Breast epithelium (tissue), 4 donors: ENCODE measurements around the gene BRD1. TPM values are rescaled to one million over a fixed set of nuclear protein-coding genes. Genes with fewer than 3 reads are reported as not detected.

ENCODE experiments used
- DNase-seq, 2 donors: peaks; one replicate each; pipeline ENCODE4 v3.0.0-alpha.2; 2019; ENCODE audit warnings: low spot score in 2 of 2
- H3K27ac ChIP-seq, 2 donors: fragments of 200-600 bp; sonication (generic) in 1 of 2; one replicate each; pipeline ENCODE4 v1.5.1; 2016 to 2019; ENCODE audit warnings: mild to moderate bottlenecking in 1 of 2
- H3K27me3 ChIP-seq, 2 donors: fragments of 200-600 bp; sonication (generic) in 1 of 2; one replicate each; pipeline versions ENCODE4 v1.5.1 to v1.6.0; 2017 to 2019; ENCODE audit warnings: control low read depth in 1 of 2, mild to moderate bottlenecking in 1 of 2
- H3K36me3 ChIP-seq: fragments of 200-600 bp; one replicate; pipeline ENCODE4 v1.5.1; 2019
- H3K4me1 ChIP-seq, 2 donors: fragments of 200-600 bp; sonication (generic); one replicate each; pipeline ENCODE4 v1.5.1; 2016 to 2019; ENCODE audit warnings: control low read depth in 1 of 2
- H3K4me3 ChIP-seq, 3 donors: fragments of 200-600 bp; sonication (generic); 1 replicate in 2 of 3; 2 replicates in 1 of 3; pipeline ENCODE4 v1.5.1; 2016 to 2019; ENCODE audit warnings: mild to moderate bottlenecking in 3 of 3, moderate library complexity in 2 of 3
- H3K9me3 ChIP-seq, 2 donors: fragments of 200-600 bp; sonication (generic) in 1 of 2; one replicate each; pipeline ENCODE4 v1.5.1; 2016 to 2019; ENCODE audit warnings: control low read depth in 1 of 2
- POLR2A ChIP-seq: fragments of 450-650 bp; IDR thresholded peaks from one replicate; pipeline ENCODE4 v1.6.1; 2016; ENCODE audit warnings: antibody characterized with exemption, mild to moderate bottlenecking, moderate library complexity
- POLR2AphosphoS5 ChIP-seq, 3 donors: sonication (generic); formaldehyde crosslinking; IDR thresholded peaks; one replicate each; pipeline ENCODE4 v1.6.1; 2017; ENCODE audit warnings: antibody characterized with exemption in 3 of 3
- intact Hi-C: fragments of 100-400 bp; cut with DNase I; formaldehyde crosslinking; loops from one replicate; pipeline ENCODE4 v1.15.1; 2023; ENCODE audit warnings: low total_unique reads
- total RNA-seq, 3 donors: library from RNA; depleted of rRNA; stranded (reverse); fragments of >200 nt; gene quantifications; one replicate each; pipeline ENCODE4 v1.1.0, GENCODE V29; 2016
- TF ChIP-seq, protein P1 (sequence below), 3 donors: fragments of 450-650 bp; IDR thresholded peaks; one replicate each; pipeline ENCODE4 v1.5.1; 2016 to 2017; ENCODE audit warnings: antibody characterized with exemption in 3 of 3, mild to moderate bottlenecking in 3 of 3, moderate library complexity in 3 of 3

Gene BRD1
- total RNA-seq, 3 donors from 2014 or later, result 33.4 to 35.1 (median 34.1) TPM

DNA sequence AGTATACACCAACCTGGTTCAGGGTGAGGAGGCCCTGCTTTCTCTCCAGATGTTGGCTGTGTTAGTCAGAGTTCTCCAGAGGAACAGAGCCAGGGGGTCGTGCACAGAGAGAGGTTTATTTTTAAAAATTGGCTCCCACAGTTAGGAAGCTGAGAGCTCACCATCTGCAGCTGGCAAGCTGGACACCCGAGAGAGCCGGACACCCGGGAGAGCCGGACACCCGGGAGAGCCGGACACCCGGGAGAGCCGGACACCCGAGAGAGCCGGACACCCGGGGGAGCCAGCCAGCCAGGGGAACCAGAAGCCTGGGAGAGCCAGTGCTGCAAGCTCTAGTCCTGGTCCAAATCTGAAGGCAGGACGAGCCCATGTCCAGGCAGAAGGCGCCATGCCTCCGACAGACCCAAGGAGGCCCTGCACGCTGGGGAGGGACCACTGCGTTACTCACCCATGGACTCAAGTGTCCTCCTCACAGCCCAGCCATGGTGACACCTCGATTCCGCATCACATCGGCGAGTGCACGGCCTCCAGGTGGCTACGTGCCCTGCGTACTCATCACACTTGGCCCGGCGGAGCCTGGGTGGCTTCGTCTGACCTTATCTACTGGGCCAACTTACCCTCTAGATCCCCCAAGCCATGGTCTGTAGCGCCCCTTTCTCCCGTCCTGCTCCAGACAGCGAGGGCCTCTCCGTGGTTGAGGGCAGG lies 99.0 kb downstream of the BRD1 start:
- no peak for TF ChIP-seq POLR2AphosphoS5 (IDR thresholded peaks at IDR 0.05)
- no peak for TF ChIP-seq POLR2A
- TF ChIP-seq, protein P1, sequence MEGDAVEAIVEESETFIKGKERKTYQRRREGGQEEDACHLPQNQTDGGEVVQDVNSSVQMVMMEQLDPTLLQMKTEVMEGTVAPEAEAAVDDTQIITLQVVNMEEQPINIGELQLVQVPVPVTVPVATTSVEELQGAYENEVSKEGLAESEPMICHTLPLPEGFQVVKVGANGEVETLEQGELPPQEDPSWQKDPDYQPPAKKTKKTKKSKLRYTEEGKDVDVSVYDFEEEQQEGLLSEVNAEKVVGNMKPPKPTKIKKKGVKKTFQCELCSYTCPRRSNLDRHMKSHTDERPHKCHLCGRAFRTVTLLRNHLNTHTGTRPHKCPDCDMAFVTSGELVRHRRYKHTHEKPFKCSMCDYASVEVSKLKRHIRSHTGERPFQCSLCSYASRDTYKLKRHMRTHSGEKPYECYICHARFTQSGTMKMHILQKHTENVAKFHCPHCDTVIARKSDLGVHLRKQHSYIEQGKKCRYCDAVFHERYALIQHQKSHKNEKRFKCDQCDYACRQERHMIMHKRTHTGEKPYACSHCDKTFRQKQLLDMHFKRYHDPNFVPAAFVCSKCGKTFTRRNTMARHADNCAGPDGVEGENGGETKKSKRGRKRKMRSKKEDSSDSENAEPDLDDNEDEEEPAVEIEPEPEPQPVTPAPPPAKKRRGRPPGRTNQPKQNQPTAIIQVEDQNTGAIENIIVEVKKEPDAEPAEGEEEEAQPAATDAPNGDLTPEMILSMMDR (IDR thresholded peaks at IDR 0.05), result no peak
- Histone ChIP-seq H3K27me3 (peaks cover 0 to 78% of the 10 kb centered on the region in 2 donors), H3K4me3 (no peak overlapping the region), H3K27ac (no peak overlapping the region), H3K36me3 (no peaks in the 10 kb centered on the region), H3K4me1 (no peaks in the 10 kb centered on the region), H3K9me3 (peaks cover 0 to 10% of the 10 kb centered on the region in 2 donors)
- intact Hi-C loops, result no loop called here
- DNase-seq, result peak in 1 of 2 donors; percentile 46

DNA sequence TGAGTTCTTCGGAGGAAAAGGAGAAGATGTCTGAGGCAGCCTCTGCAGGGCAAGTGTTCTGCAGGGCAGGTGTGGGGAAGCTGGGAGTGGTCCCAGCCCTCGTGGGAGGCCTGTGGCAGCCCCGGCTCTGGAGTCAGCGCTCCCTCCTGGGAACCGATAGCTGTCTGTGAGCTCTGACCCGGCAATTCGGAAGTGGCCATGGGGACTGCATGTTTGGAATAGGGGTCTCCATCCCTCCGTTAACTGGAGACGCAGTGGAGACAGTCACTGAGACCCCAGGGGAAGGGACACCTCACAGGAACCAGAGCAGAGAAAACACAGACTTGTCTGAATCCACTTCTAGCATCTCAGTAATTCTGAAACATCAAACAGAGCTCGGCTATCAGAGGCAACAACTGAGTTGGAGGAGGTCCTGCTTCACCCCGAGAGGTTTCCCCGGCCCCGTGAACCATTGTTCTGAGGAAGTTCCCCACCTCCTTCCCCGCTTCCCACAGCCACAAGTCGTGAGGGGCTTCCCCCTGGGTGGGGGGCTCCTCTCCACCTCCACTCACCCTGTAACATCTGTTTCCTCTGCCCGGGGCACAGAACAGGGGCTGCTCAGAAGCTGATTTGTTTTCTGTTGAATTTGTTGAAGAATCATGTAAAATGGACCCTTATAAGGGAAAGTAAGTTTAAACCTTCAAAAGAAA lies 99.6 kb downstream of the BRD1 start:
- H3K27ac ChIP-seq, result no peak overlapping the region
- H3K27me3 ChIP-seq, result peaks cover 0 to 81% of the 10 kb centered on the region in 2 donors
- TF ChIP-seq POLR2AphosphoS5 (IDR thresholded peaks at IDR 0.05), result no peak
- TF ChIP-seq, protein P1 (IDR thresholded peaks at IDR 0.05), result no peak
- no peak for TF ChIP-seq POLR2A
- peak in 1 of 2 donors; percentile 30 for DNase-seq
- H3K4me1 ChIP-seq, result no peaks in the 10 kb centered on the region
- no peaks in the 10 kb centered on the region for H3K36me3 ChIP-seq
- H3K4me3 ChIP-seq, result no peak overlapping the region
- H3K9me3 ChIP-seq, result peaks cover 0 to 10% of the 10 kb centered on the region in 2 donors
- intact Hi-C loops, result no loop called here

DNA sequence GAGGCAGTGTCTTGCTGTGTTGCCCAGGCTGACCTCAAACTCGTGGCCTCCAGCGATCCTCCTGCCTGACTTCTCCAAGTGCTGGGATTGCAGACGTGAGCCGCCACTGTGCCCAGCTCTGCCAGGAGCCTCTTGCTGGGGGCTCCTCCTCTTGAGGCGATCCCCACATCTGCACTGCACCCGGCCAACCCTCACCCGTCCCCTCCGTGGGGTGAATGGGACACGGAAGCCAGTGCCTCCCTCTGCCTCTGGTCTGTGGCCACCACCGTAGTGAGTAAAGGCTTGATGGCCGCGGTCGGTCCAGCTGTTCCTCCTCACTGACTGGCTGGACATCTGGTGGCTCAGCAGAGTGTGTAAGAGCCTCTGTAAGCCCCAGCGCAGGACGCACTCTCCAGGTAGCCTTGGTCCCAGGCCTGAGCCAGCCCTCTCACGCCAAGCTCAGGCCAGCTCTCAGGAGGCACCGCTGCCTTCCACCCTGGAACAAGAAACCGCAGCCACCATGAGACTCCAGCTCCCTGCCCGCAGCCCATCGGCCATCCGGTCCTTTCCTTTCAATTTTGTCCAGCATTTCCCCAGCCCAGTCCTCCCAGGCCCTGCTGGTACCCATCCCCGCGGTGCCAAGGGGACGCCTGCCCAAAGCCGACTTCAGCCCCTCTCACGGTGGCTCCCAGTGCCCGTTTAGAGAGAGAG lies 100.3 kb downstream of the BRD1 start:
- DNase-seq, result peak in 1 of 2 donors; percentile 43

DNA sequence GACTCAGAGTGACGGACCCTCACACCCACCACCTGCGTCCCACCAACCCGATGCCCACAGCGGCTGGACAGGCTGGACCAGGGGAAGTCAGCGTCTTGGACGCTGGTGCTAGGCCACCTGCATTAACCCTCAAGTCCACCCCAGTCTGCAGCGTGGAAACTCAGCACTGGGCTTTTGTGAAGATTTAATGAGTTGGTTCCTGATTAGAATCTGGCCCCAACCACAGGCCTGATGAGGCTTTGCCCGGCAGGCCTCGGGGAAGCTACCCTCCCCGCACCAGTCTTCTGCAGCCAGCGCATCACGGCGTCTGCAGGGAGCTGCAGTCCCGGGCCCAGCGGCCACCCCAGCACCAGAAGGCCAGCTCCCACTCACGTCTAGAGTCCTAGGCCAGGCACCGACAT lies 101.0 kb downstream of the BRD1 start:
- intact Hi-C loops, result no loop called here
- no peak overlapping the region for H3K27ac ChIP-seq
- H3K36me3 ChIP-seq, result no peaks in the 10 kb centered on the region
- peak in 1 of 2 donors; percentile 47 for DNase-seq
- no peak overlapping the region for H3K4me3 ChIP-seq
- H3K4me1 ChIP-seq, result no peaks in the 10 kb centered on the region
- TF ChIP-seq POLR2A (no peak), POLR2AphosphoS5 (IDR thresholded peaks at IDR 0.05) (no peak)
- TF ChIP-seq, protein P1 (IDR thresholded peaks at IDR 0.05), result no peak
- H3K27me3 ChIP-seq, result peaks cover 0 to 81% of the 10 kb centered on the region in 2 donors
- H3K9me3 ChIP-seq, result peaks cover 0 to under 1% of the 10 kb centered on the region in 2 donors

More for the DNA sequence above, 100.3 kb downstream of the BRD1 start:
- no peaks in the 10 kb centered on the region for H3K4me1 ChIP-seq
- H3K27ac ChIP-seq, result no peak overlapping the region
- peaks cover 0 to 81% of the 10 kb centered on the region in 2 donors for H3K27me3 ChIP-seq
- H3K36me3 ChIP-seq, result no peaks in the 10 kb centered on the region
- peaks cover 0 to 6% of the 10 kb centered on the region in 2 donors for H3K9me3 ChIP-seq
- TF ChIP-seq POLR2AphosphoS5 (IDR thresholded peaks at IDR 0.05) (no peak), POLR2A (no peak)
- TF ChIP-seq, protein P1 (IDR thresholded peaks at IDR 0.05), result no peak
- intact Hi-C loops, result no loop called here
- no peak overlapping the region for H3K4me3 ChIP-seq
